ENCODE results near the gene NF1. TPM values are rescaled to one million over a fixed set of nuclear protein-coding genes. Genes with fewer than 3 reads are reported as not detected.

Gene NF1
- total and polyA plus RNA-seq, 10 donors = 3.1 to 97.7 (median 58.3) TPM

DNA sequence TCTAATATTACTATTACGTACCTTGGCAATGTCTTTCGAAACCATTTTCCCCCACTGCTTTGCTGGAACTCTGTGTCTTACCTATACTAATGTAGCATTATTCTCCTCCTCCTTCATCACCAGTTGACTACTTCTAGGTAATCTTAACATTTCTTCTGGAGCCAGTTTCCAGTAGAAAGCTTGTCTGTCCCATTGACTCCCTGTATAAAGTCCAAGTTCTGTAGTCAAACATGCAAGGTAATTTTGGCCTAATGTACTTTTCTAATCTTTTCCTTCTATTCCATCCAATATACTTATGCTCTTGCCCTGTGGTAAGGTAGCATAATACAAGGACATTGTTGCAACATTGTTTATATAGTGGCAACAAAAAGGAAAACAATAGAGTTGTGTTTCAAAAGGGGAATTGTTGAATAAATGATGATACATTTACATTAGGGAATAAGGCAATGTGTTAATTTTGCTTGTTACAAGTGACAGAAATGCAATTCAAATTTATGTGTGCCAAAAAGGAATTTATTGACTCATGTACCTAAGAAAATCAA, 174.3 kb downstream of the NF1 start:
- no peak for DNase-seq
- Histone ChIP-seq H3K27me3 (replicated peaks in 1 of 7) (no peaks in the 10 kb centered on the region), H3K4me1 (peaks cover 0 to 6% (median 0%) of the 10 kb centered on the region in 6 donors), H3K4me3 (no peak overlapping the region), H3K9me3 (no peaks in the 10 kb centered on the region), H3K27ac (no peak overlapping the region), H3K36me3 (peaks cover 0 to 73% (median 8%) of the 10 kb centered on the region in 6 donors)
- intact Hi-C loops (cut with DNase I; ENCODE audit: low total_unique reads) = loop anchor here (10.0 kb wide), 1 partner anchor 86 kb away; no protein-coding TSS in a partner anchor
- 92 to 97% (median 95%) methylated on average over 2 of the region's 2 CpGs for WGBS, 5 donors
- TF ChIP-seq POLR2AphosphoS5 (IDR thresholded peaks at IDR 0.05) (no peak), POLR2A (IDR thresholded peaks at IDR 0.05) (no peak)
- TF ChIP-seq, protein P1, sequence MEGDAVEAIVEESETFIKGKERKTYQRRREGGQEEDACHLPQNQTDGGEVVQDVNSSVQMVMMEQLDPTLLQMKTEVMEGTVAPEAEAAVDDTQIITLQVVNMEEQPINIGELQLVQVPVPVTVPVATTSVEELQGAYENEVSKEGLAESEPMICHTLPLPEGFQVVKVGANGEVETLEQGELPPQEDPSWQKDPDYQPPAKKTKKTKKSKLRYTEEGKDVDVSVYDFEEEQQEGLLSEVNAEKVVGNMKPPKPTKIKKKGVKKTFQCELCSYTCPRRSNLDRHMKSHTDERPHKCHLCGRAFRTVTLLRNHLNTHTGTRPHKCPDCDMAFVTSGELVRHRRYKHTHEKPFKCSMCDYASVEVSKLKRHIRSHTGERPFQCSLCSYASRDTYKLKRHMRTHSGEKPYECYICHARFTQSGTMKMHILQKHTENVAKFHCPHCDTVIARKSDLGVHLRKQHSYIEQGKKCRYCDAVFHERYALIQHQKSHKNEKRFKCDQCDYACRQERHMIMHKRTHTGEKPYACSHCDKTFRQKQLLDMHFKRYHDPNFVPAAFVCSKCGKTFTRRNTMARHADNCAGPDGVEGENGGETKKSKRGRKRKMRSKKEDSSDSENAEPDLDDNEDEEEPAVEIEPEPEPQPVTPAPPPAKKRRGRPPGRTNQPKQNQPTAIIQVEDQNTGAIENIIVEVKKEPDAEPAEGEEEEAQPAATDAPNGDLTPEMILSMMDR (IDR thresholded peaks at IDR 0.05 in 8 of 11, conservative IDR thresholded peaks at IDR 0.05 in 3 of 11) = no peak

DNA sequence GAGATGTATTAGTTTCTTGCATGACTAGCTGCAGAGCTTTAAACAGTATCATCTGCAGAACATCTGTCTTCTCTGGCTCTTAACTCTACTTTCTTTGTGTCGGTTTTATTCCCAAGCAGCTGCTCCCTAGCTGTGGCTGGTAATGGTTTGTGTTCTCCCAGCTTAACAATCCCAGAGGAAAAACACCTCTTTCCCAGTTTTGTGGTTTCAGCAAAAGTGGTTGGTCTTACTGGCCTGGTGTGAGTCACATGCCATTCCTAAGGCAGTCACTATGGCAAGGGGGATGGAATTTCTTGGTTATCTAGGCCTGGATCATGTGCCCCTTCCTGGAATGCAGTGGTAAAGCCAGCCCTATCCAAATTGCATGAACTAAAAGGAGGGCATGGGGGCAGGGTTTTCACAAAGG, 174.8 kb downstream of the NF1 start:
- no peak overlapping the region for H3K27ac ChIP-seq
- TF ChIP-seq, protein P1 (IDR thresholded peaks at IDR 0.05 in 8 of 11, conservative IDR thresholded peaks at IDR 0.05 in 3 of 11) = no peak
- no peak for TF ChIP-seq POLR2A (IDR thresholded peaks at IDR 0.05)
- TF ChIP-seq POLR2AphosphoS5 (IDR thresholded peaks at IDR 0.05) = no peak
- no peak for DNase-seq
- no peaks in the 10 kb centered on the region for H3K9me3 ChIP-seq
- WGBS, 5 donors = 73 to 100% (median 91%) methylated on average over 1 of the region's 1 CpG
- peaks cover 0 to 73% (median 8%) of the 10 kb centered on the region in 6 donors for H3K36me3 ChIP-seq
- H3K4me3 ChIP-seq = no peak overlapping the region
- no peaks in the 10 kb centered on the region for H3K27me3 ChIP-seq (replicated peaks in 1 of 7)
- intact Hi-C loops (cut with DNase I; ENCODE audit: low total_unique reads) = loop anchor here (10.0 kb wide), 1 partner anchor 85 kb away; no protein-coding TSS in a partner anchor
- peaks cover 0 to 9% (median under 1%) of the 10 kb centered on the region in 6 donors for H3K4me1 ChIP-seq

DNA sequence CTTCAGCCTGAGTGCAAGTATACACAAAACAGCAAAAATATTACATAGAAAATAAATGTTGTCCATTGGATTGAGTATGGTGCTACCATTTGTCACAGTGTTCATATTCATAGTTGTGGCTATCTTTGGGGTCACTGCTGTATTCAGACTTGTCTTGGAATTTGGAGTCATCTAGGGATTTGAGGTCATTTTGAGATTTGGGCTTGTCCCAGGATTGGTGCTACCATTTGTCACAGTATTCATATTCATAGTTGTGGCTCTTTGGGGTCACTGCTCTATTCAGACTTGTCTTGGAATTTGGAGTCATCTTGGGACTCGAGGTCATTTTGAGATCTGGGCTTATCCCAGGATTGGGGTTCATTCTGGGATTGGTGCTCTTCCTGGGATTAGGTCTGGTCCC, 177.5 kb downstream of the NF1 start:
- peak overlapping the region in 1 of 8 donors; percentile 2 for H3K4me3 ChIP-seq
- H3K27me3 ChIP-seq (replicated peaks in 1 of 7) = no peaks in the 10 kb centered on the region
- TF ChIP-seq, protein P1 (IDR thresholded peaks at IDR 0.05 in 8 of 11, conservative IDR thresholded peaks at IDR 0.05 in 3 of 11) = no peak
- no peak for TF ChIP-seq POLR2A (IDR thresholded peaks at IDR 0.05)
- no peak for TF ChIP-seq POLR2AphosphoS5 (IDR thresholded peaks at IDR 0.05)
- peaks cover 0 to 60% (median 2%) of the 10 kb centered on the region in 6 donors for H3K36me3 ChIP-seq
- H3K27ac ChIP-seq = peak overlapping the region in 1 of 8 donors; percentile 76
- H3K9me3 ChIP-seq = no peaks in the 10 kb centered on the region
- intact Hi-C loops (cut with DNase I; ENCODE audit: low total_unique reads) = no loop called here
- peaks cover 0 to 12% (median 5%) of the 10 kb centered on the region in 6 donors for H3K4me1 ChIP-seq
- WGBS, 5 donors = 92 to 100% (median 96%) methylated on average over 1 of the region's 1 CpG
- no peak for DNase-seq

DNA sequence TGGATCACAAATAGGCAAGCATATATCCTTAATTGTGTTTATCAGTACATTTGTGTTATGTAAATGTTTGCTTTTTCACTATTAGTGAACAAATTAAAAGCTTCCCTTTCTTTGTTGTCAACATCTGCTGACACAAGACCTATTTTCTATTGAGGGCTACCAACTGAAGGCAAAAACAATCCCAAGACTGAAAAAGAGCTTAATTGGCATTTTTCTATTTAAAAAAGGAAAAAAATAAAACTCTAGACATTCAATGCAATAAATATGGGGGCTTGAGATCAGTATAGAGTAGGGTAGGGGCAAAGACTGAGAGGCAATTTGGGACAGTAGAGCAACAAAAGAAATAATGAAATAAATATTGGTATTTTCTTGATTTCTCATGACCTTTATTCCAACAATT, 178.0 kb downstream of the NF1 start:
- Histone ChIP-seq H3K9me3 (no peaks in the 10 kb centered on the region), H3K36me3 (peaks cover 0 to 60% (median 4%) of the 10 kb centered on the region in 6 donors), H3K4me1 (peaks cover 0 to 12% (median 5%) of the 10 kb centered on the region in 6 donors), H3K4me3 (peak overlapping the region in 1 of 8 donors; percentile 2), H3K27ac (peak overlapping the region in 2 of 8 donors; percentile 59 to 76), H3K27me3 (replicated peaks in 1 of 7) (no peaks in the 10 kb centered on the region)
- no peak for DNase-seq
- intact Hi-C loops (cut with DNase I; ENCODE audit: low total_unique reads) = no loop called here
- TF ChIP-seq, protein P1 (IDR thresholded peaks at IDR 0.05 in 8 of 11, conservative IDR thresholded peaks at IDR 0.05 in 3 of 11) = no peak
- TF ChIP-seq POLR2A (IDR thresholded peaks at IDR 0.05) (no peak), POLR2AphosphoS5 (IDR thresholded peaks at IDR 0.05) (no peak)
